IPS-15b (cell line): ENCODE measurements around the gene TRDN.
"Not testable (repeated sequence)": the region's sequence is repeated elsewhere in the genome, so short reads cannot be mapped to it uniquely, and the experiment has no call there.

ENCODE experiments used
- H3K27me3 ChIP-seq: one replicate; pipeline ENCODE4 v1.6.1; 2013; ENCODE audit warnings: low read length; ENCODE audit not compliant: control insufficient read depth, insufficient read depth
- H3K36me3 ChIP-seq: one replicate; pipeline ENCODE4 v1.6.1; 2013; ENCODE audit warnings: low read length; ENCODE audit not compliant: control insufficient read depth, insufficient read depth
- H3K4me1 ChIP-seq: one replicate; pipeline ENCODE4 v1.6.1; 2013; ENCODE audit warnings: mild to moderate bottlenecking, low read length; ENCODE audit not compliant: control insufficient read depth, insufficient read depth
- H3K4me3 ChIP-seq: one replicate; pipeline ENCODE4 v1.5.1; 2013; ENCODE audit warnings: low read depth, low read length
- H3K9ac ChIP-seq: one replicate; pipeline ENCODE4 v1.6.1; 2013; ENCODE audit warnings: low read depth, mild to moderate bottlenecking, low read length
- H3K9me3 ChIP-seq: one replicate; pipeline ENCODE4 v1.6.1; 2013; ENCODE audit warnings: mild to moderate bottlenecking, low read length; ENCODE audit not compliant: control insufficient read depth, insufficient read depth

Gene TRDN

GRCh38 chr6:123587838-123588545 is 48.8 kb downstream of the TRDN start:
- no peaks in the 10 kb centered on the region for H3K9me3 ChIP-seq
- H3K27me3 ChIP-seq: no peaks in the 10 kb centered on the region
- no peaks in the 10 kb centered on the region for H3K36me3 ChIP-seq
- H3K4me3 ChIP-seq: no peak overlapping the region
- peaks cover 18% of the 10 kb centered on the region for H3K4me1 ChIP-seq
- H3K9ac ChIP-seq: no peak overlapping the region

- peak overlapping the region; percentile 53 for H3K4me3 ChIP-seq
- H3K9ac ChIP-seq: peak overlapping the region; percentile 54
- H3K9me3 ChIP-seq, H3K36me3 ChIP-seq, H3K27me3 ChIP-seq: not testable (repeated sequence)
- peaks cover 18% of the 10 kb centered on the region for H3K4me1 ChIP-seq
Observed at GRCh38 chr6:123587407-123587806, 49.3 kb downstream of the TRDN start.

DNA sequence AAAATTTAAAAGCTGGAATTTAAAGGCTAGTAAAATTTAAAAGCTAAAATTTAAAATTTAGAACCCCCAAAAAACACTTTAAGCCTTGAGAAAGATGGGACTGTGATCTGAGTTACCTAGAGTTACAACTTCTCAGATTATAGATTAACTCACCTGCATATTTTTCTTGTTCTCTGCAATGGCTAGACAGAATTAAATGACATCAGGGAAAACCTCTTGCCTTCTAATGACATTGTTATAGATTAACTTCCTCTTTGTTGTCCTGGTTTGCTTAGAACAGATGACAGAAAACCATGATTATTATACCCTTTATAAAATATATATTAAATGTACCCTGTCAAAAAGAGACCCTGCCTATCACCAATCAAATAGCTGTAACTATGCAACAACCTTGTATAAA is 56.4 kb downstream of the TRDN start:
- Histone ChIP-seq H3K9ac (no peak overlapping the region), H3K9me3 (no peaks in the 10 kb centered on the region), H3K27me3 (no peaks in the 10 kb centered on the region), H3K36me3 (no peaks in the 10 kb centered on the region), H3K4me3 (no peak overlapping the region), H3K4me1 (no peaks in the 10 kb centered on the region)

GRCh38 chr6:123575188-123575587 is 61.6 kb downstream of the TRDN start:
- no peaks in the 10 kb centered on the region for H3K36me3 ChIP-seq
- H3K9me3 ChIP-seq: no peaks in the 10 kb centered on the region
- H3K4me1 ChIP-seq: no peaks in the 10 kb centered on the region
- no peaks in the 10 kb centered on the region for H3K27me3 ChIP-seq
- no peak overlapping the region for H3K9ac ChIP-seq
- no peak overlapping the region for H3K4me3 ChIP-seq

DNA sequence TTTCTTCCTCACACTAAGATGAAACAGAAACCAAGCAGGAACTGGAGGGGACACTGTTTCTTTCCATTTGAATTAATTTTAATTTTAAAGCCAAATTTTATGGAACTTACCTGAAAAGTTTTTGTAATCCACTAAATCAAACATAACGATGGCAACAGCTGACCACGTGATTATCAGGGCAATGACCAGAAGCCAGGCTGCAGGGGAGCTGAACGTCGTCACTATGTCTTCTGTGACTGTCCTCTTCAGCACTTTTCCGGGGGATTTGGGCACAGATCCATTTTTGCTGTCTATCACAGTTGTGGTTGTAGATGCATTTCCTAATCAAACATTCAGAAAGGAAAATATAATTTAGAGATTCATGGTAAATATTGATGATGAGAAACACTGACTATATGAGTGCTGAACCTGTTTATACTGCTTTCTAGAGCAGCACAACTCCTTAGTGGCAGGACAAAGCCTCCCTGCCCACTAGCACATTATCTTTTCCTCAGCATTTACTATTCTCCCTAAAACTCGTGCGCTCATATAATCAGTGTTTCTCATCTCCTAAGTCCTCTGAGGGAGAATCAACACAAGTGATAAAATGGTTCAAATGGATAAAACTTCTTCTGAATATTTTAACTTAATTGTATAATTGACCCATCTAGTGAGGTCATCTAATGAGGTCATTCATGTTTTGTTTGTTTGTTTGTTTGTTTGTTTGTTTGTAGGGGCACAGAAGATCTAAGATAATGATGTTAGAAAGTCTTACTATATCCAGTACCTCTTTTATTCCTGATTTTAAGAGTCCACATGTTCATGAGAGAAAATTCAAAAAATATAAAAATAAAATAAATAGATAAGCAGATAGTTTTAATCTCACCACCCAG is 65.7 kb downstream of the TRDN start:
- H3K4me3 ChIP-seq: no peak overlapping the region
- H3K4me1 ChIP-seq: no peaks in the 10 kb centered on the region
- H3K27me3 ChIP-seq: no peaks in the 10 kb centered on the region
- no peak overlapping the region for H3K9ac ChIP-seq
- no peaks in the 10 kb centered on the region for H3K9me3 ChIP-seq
- H3K36me3 ChIP-seq: no peaks in the 10 kb centered on the region

DNA sequence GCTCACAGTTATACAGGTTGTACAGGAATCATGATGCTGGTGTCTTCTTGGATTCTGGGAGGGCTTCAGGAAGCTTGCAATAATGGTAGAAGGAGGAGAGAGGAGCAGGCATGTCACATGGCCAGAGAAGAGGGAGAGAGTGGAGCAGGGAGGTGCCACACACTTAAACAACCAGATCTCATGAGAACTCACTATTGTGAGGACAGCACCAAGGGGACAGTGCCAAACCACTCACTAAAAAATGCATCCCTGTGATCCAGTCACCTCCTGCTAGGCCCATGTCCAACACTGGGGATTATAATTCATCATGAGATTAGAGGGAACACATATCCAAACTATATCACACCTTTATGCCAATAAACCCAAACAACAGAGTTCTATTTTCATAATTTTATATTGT is 67.2 kb downstream of the TRDN start:
- Histone ChIP-seq H3K4me3 (no peak overlapping the region), H3K36me3 (no peaks in the 10 kb centered on the region), H3K9me3 (no peaks in the 10 kb centered on the region), H3K27me3 (no peaks in the 10 kb centered on the region), H3K4me1 (peaks cover 8% of the 10 kb centered on the region), H3K9ac (no peak overlapping the region)

GRCh38 chr6:123565529-123565928 is 71.2 kb downstream of the TRDN start:
- H3K36me3 ChIP-seq: no peaks in the 10 kb centered on the region
- H3K4me3 ChIP-seq: no peak overlapping the region
- H3K9ac ChIP-seq: no peak overlapping the region
- H3K9me3 ChIP-seq: no peaks in the 10 kb centered on the region
- H3K27me3 ChIP-seq: no peaks in the 10 kb centered on the region
- H3K4me1 ChIP-seq: peaks cover 13% of the 10 kb centered on the region

- no peak overlapping the region for H3K9ac ChIP-seq
- no peak overlapping the region for H3K4me3 ChIP-seq
- no peaks in the 10 kb centered on the region for H3K27me3 ChIP-seq
- H3K9me3 ChIP-seq: no peaks in the 10 kb centered on the region
- peaks cover 13% of the 10 kb centered on the region for H3K4me1 ChIP-seq
- H3K36me3 ChIP-seq: no peaks in the 10 kb centered on the region
Observed at GRCh38 chr6:123564361-123564760, 72.4 kb downstream of the TRDN start.

- no peak overlapping the region for H3K9ac ChIP-seq
- H3K4me1 ChIP-seq: peaks cover 13% of the 10 kb centered on the region
- H3K9me3 ChIP-seq: no peaks in the 10 kb centered on the region
- no peaks in the 10 kb centered on the region for H3K27me3 ChIP-seq
- no peaks in the 10 kb centered on the region for H3K36me3 ChIP-seq
- no peak overlapping the region for H3K4me3 ChIP-seq
Observed at GRCh38 chr6:123562677-123563076, 74.1 kb downstream of the TRDN start.

- Histone ChIP-seq H3K4me1 (peaks cover 13% of the 10 kb centered on the region), H3K36me3 (no peaks in the 10 kb centered on the region)
Observed at GRCh38 chr6:123562264-123562663, 74.5 kb downstream of the TRDN start.

GRCh38 chr6:123559816-123560215 is 76.9 kb downstream of the TRDN start:
- not testable (repeated sequence) for H3K4me1 ChIP-seq, H3K27me3 ChIP-seq, H3K9ac ChIP-seq, H3K9me3 ChIP-seq, H3K36me3 ChIP-seq, H3K4me3 ChIP-seq

More at GRCh38 chr6:123562264-123562663, 74.5 kb downstream of the TRDN start:
- H3K9ac ChIP-seq: no peak overlapping the region
- no peak overlapping the region for H3K4me3 ChIP-seq
- no peaks in the 10 kb centered on the region for H3K9me3 ChIP-seq
- H3K27me3 ChIP-seq: no peaks in the 10 kb centered on the region

DNA sequence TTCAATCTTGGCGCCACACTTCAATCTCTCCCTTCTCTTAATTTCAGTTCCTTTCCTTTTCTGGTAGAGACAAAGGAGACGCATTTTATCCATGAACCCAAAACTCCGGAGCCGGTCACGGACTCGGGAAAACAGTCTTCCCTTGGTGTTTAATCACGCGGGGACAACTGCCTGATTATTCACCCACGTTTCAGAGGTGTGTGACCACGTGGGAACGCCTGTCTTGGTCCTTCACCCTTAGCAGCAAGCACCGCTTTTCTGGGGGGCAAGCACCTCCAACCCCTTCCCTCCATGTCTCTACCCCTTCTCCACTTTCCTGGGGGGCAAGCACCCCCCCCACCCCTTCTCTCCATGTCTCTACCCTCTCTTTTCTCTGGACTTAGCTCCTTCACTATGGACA is 79.3 kb downstream of the TRDN start:
- not testable (repeated sequence) for H3K4me3 ChIP-seq, H3K36me3 ChIP-seq, H3K4me1 ChIP-seq, H3K27me3 ChIP-seq, H3K9ac ChIP-seq, H3K9me3 ChIP-seq
